ENCODE data around the gene MIDN. TPM values are rescaled to one million over a fixed set of nuclear protein-coding genes. Genes with fewer than 3 reads are reported as not detected.
A peak's percentile ranks its signal among the peaks of the same experiment; 100 is the strongest.

MIDN gene
- total RNA-seq, 1 donor from 2014 or later: 15.3 TPM

GRCh38 chr19:1233115-1233667 lies 15.2 kb upstream of the MIDN start:
- DNase-seq: no peak

- no peak for DNase-seq
These were observed 14.1 kb upstream of the MIDN start for GRCh38 chr19:1234051-1234954.

GRCh38 chr19:1234955-1235380 lies 13.4 kb upstream of the MIDN start:
- no peak for DNase-seq

GRCh38 chr19:1235625-1236538 lies 12.5 kb upstream of the MIDN start:
- DNase-seq: no peak

GRCh38 chr19:1236576-1236975 lies 11.8 kb upstream of the MIDN start:
- DNase-seq: no peak

GRCh38 chr19:1237027-1237659 lies 11.2 kb upstream of the MIDN start:
- no peak for DNase-seq

- no peak for DNase-seq
These were observed 10.5 kb upstream of the MIDN start, which contains the start of gene CBARP for GRCh38 chr19:1237754-1238368. CBARP (minus strand) TSS chr19:1238005; CDS start chr19:1236100, 1,905 bp downstream.

- DNase-seq: no peak
These were observed 9.7 kb upstream of the MIDN start for GRCh38 chr19:1238369-1239303.

GRCh38 chr19:1239420-1239795 lies 9.0 kb upstream of the MIDN start:
- no peak for DNase-seq

- DNase-seq: peak; percentile 75
These were observed 8.3 kb upstream of the MIDN start for GRCh38 chr19:1239796-1240737.

- DNase-seq: no peak
These were observed 7.5 kb upstream of the MIDN start for GRCh38 chr19:1240925-1241324.

GRCh38 chr19:1241417-1242095 lies 6.8 kb upstream of the MIDN start, which contains the start of gene ATP5F1D:
ATP5F1D (plus strand) TSS chr19:1241751; CDS start chr19:1241851, 100 bp downstream.
- peak; percentile 90 for DNase-seq

GRCh38 chr19:1243768-1244692 lies 4.4 kb upstream of the MIDN start:
- DNase-seq: peak; percentile 71

- DNase-seq: no peak
These were observed 3.5 kb upstream of the MIDN start for GRCh38 chr19:1244693-1245451.

GRCh38 chr19:1245494-1246264 lies 2.7 kb upstream of the MIDN start:
- DNase-seq: no peak

All from occipital lobe (tissue), 2 donors.